LoVo (cell line): ENCODE measurements around the gene ZDHHC14.
"Not testable (repeated sequence)": the region's sequence is repeated elsewhere in the genome, so short reads cannot be mapped to it uniquely, and the experiment has no call there.

ENCODE experiments used
- DNase-seq: peaks from one replicate; pipeline ENCODE4 v3.0.0-alpha.2; 2016; ENCODE audit warnings: low spot score

ZDHHC14 gene

GRCh38 chr6:157445277-157446009 lies 64.5 kb downstream of the ZDHHC14 start:
- no peak for DNase-seq

- DNase-seq, result no peak
Observed at GRCh38 chr6:157447735-157448134, 66.7 kb downstream of the ZDHHC14 start.

GRCh38 chr6:157449610-157450009 lies 68.6 kb downstream of the ZDHHC14 start:
- no peak for DNase-seq

GRCh38 chr6:157450931-157451742 lies 70.1 kb downstream of the ZDHHC14 start:
- no peak for DNase-seq

GRCh38 chr6:157452096-157452495 lies 71.1 kb downstream of the ZDHHC14 start:
- DNase-seq, result no peak

- no peak for DNase-seq
Observed at GRCh38 chr6:157453131-157453530, 72.1 kb downstream of the ZDHHC14 start.

- no peak for DNase-seq
Observed at GRCh38 chr6:157453978-157454377, 73.0 kb downstream of the ZDHHC14 start.

GRCh38 chr6:157454762-157455714 lies 74.0 kb downstream of the ZDHHC14 start:
- DNase-seq, result no peak

GRCh38 chr6:157455731-157456523 lies 74.9 kb downstream of the ZDHHC14 start:
- no peak for DNase-seq

- no peak for DNase-seq
Observed at GRCh38 chr6:157456524-157456829, 75.5 kb downstream of the ZDHHC14 start.

- no peak for DNase-seq
Observed at GRCh38 chr6:157457787-157458186, 76.8 kb downstream of the ZDHHC14 start.

- no peak for DNase-seq
Observed at GRCh38 chr6:157459327-157459726, 78.3 kb downstream of the ZDHHC14 start.

GRCh38 chr6:157460182-157460999 lies 79.4 kb downstream of the ZDHHC14 start:
- no peak for DNase-seq

GRCh38 chr6:157461000-157461915 lies 80.3 kb downstream of the ZDHHC14 start:
- no peak for DNase-seq

- no peak for DNase-seq
Observed at GRCh38 chr6:157462956-157463742, 82.2 kb downstream of the ZDHHC14 start.

GRCh38 chr6:157463743-157464135 lies 82.7 kb downstream of the ZDHHC14 start:
- DNase-seq, result not testable (repeated sequence)

GRCh38 chr6:157464653-157465535 lies 83.9 kb downstream of the ZDHHC14 start:
- no peak for DNase-seq

- no peak for DNase-seq
Observed at GRCh38 chr6:157466342-157466648, 85.3 kb downstream of the ZDHHC14 start.
